GM21825 (cell line): Measurements from ENCODE around the gene RORC.
A peak's percentile ranks its signal among the peaks of the same experiment; 100 is the strongest.
"Not testable (repeated sequence)": the region's sequence is repeated elsewhere in the genome, so short reads cannot be mapped to it uniquely, and the experiment has no call there.

Experiments
- ATAC-seq: cut with Tn5 transposase; IDR thresholded peaks from one replicate; pipeline ENCODE4 v1.9.1; 2021; ENCODE audit warnings: mild to moderate bottlenecking, moderate library complexity; ENCODE audit not compliant: unreplicated experiment

RORC gene

DNA sequence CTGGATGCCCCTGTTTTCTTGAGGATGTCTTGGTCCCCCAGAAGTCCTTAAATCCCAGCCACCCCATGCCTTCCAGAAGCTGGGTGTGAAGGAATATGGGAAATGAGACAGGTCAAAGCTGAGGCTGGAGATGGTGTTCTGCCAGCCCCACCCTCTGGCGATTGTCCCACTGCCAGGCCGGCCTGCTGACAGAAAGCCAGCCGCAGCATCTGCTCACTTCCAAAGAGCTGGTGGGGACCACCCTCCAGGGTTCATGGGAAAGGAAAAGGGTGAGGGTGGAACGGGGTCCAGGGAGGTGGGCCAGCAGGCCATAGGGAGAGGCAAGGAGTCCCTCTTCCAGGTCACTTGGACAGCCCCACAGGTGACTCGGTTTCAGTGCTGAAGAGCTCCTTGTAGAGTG, 24.5 kb downstream of the RORC start:
- no peak for ATAC-seq

DNA sequence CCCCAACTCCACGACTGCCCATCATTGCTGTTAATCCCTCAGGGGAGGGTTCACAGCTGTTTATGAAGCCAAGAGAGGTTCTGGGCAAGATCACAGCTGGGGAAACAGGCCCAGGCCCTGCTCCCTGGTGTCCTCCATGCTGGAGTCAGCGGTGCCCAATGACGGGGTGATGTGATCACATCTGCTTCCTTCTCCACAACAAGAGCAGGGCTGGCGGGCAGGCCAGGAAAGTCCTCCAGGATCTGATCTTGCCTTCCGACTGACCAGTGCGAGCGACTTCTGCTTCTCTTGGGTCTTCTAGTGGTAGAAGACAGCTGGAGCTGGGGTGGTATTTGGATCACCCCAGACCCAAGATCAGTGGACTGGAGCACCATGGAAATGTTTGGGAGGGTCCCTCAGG, 25.4 kb downstream of the RORC start:
- no peak for ATAC-seq

DNA sequence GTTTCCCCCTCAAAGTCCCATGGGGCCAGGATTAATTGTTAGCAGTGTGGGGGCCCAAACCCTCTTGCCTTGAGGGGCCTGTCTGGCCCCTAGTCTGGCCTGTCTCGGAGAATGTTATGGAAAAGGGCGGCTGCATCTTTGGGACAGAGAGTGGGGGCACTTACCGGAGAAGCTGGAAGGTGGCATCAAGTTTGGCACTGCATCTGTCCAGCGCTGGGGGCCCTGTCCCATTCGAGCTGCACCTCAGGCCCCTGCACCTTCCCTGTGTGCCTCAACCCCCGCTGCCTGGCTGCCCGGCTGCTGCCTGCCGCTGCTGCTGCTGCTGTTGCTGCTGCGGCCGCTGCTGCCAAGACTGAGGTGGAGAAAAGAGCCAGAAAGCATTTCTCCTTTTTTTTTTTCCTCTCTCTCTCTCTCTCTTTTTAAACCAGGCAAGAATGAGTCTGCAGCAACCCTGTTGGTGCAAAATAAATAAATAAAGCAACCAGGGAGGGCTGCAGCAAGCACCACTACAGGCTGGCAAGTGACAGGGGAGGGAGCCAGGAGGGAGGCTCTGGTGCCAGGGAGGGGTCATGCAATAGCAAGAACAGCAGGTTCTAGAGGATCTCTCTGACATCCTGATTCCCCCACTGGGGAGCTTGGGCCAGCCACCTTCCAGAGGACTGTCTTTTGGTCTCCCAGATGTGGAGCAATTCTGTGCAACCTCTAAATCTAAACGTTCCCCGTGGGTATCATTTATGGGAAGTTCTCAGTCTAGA, 26.4 kb downstream of the RORC start, which contains the start of gene LINGO4:
TSS of gene LINGO4 (minus strand) at position 354 of the 755 bp plus-strand sequence. CDS start 2,715 bp downstream, outside the sequence.
- no peak for ATAC-seq

DNA sequence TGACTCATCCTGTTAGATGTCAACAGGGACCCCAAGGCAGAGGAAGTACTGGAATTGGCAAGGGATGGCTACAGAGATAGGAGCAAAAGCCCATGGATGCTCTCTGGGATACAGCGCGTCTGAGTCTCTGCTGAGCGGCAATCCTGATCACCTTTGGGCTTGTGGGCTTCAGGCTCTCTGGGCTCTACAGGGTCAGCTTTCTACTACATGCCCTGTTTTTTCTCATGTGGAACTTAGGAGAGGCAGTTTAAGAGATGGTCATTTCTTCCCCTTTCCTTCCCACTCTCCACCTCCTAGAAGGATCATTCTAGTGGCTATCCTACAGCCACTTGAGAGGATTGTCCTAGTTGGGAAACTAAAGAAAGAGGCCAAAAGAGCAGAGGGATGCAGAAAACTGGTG, 27.7 kb downstream of the RORC start:
- ATAC-seq = no peak

DNA sequence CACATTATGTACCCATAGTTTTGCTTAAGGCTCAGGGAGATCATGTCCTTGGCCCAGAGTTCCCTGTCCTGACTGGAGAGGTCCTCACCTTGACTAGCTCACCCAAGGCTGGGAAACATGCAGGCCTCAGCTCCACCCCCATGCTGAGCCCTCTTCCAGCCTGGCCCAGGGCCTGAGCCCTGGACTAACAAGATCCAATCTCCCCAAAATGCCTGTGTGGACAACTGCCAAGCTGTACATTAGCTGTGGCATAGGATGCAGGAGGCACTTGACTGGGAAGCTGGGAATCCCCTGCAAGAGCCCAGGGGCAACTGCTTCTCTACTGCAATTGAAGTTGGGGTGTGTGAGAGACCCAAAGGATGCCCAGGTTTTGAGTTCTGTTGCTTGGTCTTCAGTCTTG, 28.4 kb downstream of the RORC start:
- ATAC-seq = no peak

DNA sequence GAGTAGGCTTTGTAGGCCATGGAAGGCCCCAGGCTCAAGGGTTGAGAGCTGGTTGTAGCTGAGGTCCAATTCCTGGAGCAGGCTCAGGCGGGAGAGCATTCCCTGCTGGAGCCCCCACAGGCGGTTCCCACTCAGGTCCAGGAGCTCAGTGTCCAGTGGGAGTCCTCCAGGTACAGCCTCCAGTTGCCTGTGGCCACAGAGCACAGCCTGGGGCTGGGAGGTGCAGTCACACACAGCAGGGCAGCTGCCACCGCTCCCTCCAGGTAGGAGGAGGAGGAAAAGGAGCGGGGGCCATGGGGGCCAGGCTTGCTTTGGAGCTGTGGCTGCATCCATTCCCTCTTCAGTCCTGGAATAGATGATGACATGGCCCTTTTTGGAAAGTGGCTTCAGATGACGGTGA, 29.2 kb downstream of the RORC start:
- no peak for ATAC-seq

DNA sequence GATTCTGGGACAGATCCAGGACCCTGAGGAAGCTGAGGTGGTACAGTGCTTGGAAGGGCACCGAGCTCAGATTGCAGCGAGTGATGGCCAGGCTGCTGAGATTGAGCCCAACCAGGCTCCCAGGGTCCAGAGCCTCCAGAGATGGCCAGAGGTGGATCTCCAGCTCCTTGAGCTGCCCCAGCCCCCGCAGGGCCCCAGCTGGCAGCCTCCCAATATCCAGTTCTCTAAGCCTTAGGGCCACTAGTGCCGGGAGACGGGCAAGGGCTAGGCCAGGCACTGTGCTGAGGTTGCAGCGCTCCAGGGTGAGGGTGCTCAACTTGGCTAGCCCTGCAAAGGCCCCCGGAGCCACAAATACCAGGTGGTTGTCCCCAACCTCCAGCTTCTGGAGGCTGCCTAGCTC, 29.8 kb downstream of the RORC start:
- no peak for ATAC-seq

DNA sequence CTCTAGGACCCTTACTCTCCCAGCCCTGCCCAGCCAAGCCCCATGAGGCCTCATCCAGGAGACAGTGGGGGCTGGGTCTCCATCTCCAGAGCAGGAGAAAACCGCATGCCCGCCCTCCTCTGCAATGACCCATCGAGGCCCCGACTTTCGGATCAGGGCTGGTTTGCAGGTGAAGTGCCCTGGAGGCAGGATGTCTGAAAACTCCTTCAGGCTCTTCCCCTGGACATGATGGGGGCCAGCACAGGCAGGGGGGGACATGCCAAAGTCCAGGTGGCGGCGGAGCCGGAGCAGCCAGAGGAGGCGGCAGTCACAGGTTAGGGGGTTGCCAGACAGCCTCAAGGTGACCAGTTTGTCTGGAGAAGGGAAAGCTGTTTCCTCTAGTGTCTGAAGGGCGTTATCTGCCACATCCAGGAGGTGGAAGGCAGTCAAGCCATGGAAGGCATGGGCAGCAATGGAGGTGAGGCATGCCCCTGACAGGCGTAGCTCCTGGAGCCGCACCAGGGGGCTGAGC, 30.2 kb downstream of the RORC start:
- ATAC-seq = no peak

DNA sequence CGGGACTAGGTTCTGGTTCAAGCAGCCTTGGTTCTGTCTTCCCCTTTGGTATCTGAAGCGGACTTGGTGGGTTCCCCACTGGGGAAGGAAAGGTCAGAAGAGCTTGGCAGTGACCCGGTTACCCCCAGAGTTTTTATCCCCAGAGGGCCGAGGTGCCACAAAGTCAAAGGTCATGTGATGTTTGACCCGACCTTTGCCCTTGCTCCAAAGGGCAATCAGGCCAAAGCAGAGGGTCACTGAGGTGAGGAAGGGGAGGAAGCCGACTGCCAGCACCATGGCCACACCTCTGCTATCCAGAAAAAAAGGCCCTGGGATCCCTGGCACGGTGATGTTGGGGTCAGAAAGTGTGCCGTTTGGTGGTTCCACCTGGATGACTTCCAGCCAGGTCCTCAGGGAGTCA, 30.8 kb downstream of the RORC start:
- no peak for ATAC-seq

DNA sequence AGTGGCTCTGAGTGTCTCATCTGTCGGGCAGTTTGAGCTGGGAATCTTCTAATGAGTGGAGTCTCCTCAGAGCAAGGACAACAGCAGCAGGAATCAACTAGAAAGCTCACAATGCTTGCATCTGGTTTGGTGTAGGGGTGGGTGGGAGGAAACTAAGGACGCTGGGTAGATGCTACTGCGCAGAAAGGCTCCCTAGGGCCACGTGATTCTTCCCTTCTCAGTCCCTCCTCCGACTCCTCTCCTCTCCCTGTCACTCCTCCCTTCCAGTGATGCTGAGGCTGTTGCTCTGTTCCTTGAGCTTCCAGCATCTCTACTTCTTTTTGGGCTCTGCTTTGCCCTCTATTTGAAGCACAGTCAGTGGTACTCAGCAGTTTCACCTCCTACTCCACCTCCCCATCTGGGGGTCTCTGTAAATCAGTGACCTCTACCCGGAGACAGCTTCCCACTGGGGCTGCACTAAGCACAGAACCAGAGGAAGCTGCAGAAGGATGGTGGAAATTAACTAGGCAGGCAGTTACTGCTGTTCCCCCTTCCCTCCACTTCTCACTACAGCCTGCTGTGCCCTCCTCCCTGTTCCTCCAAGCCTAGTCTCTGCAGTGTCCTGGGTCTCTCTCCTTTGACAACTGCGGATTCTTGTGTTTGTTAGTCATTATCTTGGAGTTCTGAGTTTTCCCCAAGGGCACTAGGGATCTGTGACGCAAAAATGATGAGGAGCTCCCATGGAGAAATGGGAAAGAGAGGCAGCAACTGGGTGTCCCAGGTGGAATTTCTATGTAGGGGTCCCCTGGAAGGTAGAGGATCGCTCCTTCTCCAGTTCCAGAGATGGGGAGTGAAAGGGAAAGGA, 32.2 kb downstream of the RORC start:
- no peak for ATAC-seq

DNA sequence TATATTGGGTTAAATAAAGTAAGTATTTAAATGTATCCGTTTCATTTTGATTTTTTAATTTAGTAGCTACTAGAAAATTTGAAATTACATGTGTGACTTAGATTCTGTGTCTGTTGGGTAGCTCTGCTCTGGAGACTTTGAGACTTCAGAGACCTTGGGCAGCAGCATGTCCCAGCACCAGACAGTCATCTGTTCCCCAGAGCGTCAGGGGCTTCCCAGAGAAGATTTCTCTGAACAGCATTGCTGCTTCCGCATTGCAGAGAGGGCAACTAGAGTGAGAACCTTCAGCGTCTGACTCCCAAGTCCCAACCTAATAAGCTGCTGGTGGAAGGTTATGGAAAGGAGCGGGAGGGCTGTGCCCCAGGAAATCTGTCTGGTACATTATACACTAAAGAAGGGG, 33.0 kb downstream of the RORC start:
- no peak for ATAC-seq

DNA sequence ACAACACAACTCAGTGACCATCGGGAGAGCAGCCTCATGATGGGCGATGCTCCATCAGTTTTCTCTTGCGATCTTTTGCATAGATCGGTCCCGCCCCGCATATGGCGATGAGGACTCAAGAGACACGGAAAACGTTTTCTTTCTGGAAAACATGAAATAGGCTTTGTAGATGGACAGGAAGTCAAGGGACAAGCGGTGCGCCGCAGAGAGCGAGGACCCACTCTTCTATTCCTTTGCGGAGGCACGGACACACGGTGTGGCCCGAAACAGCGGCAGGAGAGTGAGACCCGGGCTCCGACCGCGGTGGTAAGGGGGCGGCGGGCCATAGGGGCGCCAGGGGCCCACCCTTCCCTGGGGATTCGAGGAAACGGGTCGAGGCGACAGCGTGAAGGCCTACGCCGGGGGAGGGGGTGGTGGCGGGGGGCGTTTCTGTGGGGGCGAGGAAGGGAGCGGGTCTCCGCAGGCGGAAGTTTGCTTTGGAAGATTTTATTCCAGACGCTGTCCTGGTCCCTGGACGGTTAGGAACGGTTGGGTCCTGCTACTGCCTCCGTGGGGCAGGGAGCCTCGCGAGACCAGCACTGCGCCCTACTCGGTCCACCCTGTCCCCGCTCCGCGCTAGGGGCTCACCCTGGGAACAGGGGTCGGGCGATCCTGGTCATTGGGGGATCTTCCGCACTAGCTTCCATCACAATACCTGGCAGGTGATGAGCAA, 40.5 kb downstream of the RORC start:
- ATAC-seq = peak; percentile 4

DNA sequence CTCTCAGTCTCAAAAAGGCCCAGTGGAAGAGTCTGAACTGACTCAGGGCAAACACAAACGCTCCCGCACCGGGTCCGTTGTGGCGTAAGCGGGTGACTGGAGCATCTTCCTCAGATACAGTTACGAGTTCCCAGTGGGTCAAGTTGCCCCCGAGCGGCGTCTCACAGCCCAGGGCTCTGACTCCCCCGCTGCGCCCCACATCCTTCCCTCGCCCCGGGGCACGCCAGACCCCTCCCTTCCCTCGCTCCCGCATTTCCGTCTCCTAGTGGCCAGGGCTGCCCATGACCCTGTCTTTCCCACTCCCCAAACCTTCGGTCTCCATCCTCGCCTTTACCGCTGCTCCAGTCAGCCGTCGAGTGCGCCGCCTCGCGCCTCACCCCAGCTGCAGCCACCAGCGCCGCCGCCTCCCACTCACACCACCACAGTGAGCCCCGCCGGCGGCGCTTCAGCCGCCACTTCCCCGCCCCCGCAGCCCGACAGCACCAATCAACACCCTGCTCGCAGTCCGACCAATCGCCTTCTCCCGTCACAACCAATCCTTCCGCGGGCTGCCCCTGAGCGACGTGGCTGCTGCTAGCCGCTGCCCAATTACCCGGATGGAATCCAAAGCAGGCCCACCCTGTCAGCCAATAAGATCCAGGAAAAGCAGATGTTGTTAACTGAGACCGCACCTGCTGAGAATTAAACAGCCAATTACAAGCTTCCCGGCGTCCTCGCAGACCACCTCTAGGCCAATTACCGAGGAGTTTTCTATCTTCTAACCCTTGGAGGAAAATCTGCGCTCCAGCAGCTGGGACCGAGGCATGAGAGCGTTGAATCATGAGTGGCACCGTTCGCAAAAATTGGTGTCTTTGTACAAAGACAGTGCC, 41.3 kb downstream of the RORC start, which contains the start of gene TDRKH:
TSS of gene TDRKH (minus strand) at position 430 of the 869 bp plus-strand sequence. CDS start 7,478 bp downstream, outside the sequence.
- ATAC-seq = peak; percentile 90

DNA sequence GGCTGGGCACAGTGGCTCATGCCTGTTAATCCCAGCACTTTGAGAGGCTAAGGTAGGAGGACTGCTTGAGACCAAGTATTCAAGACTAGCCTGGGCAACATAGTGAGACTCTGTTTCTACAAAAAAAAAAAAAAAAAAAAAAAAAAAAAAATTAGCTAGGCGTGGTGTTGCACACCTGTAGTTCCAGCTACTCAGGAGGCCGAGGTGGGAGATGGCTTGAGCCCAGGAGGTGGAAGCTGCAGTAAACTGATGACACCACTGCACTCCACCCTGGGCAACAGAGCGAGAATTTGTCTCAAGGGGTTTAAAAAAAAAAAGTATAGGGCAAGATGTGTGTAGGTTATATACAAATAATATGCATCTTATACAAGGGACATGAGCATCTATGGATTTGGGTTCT, 43.9 kb downstream of the RORC start:
- no peak for ATAC-seq

DNA sequence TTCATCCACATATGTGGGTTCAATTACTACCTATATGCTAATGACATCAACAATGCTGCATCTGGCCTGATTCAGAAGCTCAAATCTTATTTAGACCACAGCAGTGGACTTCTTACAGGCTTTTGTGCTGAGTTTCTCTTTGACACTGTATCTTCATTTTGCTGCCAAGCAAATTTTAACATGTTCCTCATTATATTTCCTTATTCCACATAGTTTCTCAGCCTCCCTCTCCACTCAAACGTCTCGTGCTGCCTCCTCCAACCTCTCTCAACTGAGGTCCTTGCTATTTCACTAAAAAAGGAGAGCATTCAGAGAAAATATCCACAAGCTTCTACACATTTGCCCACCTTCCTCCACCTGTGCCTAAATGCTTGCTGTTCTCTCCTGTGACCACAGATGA, 47.8 kb downstream of the RORC start:
- no peak for ATAC-seq

DNA sequence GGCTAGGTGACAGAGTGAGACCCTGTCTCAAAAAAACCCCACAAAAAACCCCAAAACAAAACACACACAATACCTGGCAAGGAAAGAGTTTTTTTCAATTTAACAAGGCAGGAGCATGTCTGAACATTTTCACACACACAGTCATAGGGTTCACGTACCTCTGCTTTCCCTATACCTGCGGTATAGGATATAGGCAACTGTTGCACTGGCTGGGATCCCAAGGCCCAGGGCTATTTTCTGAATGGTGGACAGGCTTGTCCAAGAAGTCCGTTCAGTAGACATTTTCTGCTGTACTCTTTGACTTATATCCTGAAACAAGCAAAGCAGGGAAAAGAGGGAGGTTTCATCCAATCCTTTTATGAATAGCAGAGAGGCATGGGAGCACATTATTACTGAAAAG, 48.9 kb downstream of the RORC start:
- no peak for ATAC-seq

DNA sequence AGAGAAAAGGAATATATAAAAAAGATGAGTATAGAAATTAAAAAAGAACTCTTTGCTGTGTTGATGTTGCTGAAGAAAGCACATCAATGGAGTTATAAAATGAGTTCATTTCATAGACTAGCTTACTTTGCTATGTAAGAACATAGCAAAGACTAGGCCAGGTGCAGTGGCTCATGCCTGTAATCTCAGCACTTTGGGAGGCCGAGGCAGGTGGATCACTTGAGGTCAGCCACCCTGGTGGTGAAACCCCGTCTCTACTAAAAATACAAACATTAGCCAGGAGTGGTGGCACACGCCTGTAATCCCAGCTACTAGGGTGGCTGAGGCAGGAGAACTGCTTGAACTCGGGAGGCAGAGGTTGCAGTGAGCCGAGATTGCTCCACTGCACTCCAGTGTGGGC, 49.6 kb downstream of the RORC start:
- ATAC-seq = not testable (repeated sequence)

DNA sequence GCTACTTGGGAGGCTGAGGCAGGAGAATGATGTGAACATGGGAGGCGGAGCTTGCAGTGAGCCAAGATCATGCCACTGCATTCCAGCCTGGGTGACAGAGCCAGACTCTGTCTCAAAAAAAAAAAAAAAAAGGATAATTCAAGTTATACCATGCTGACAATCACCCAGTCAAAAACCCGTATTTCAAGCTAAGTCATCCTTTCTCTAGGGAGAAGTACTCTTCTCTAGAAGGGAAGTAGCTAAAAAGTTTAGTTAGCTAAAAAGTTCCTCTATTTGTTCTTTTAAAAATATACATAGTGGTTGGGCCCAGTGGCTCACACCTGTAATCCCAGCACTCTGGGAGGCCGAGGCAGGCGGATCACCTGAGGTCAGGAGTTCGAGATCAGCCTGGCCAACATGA, 50.9 kb downstream of the RORC start:
- not testable (repeated sequence) for ATAC-seq

DNA sequence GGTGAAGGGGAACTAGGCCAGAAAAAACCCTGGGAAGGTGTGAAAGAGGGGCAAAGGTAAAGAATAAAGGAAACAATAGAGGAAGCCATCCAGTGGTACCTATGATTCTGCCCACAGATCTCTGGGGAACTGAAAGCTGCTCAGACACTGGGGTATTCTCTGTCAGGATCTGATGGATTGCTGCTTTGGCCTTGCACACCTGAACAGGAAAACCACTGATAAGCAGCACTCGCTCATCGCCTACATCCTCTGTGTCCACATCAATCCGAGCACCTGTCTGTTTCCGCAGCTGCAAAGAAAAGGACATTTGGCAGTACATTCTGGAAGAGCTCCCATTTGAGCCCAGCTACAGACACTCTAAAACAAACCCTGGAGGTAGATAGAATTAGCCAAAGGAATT, 51.8 kb downstream of the RORC start:
- ATAC-seq = no peak

DNA sequence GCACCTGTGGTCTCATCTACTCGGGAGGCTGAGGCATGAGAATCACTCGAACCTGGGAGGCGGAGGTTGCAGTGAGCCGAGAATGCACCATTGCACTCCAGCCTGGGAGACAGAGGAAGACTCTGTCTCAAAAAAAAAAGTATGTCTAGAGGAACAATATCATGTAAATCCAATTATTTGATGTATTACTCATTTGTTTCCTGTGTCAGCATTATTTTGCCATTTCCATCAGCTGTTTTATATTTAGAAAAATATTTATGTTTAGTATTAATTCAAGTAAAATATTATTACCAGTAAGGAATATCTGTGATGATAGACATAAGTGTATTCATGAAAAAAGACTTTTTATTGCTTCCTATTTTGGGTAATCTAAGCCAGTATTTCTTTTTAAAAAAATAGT, 54.3 kb downstream of the RORC start:
- ATAC-seq = no peak
